H1 (cell line): Measurements from ENCODE around the gene LRP2BP. TPM values are rescaled to one million over a fixed set of nuclear protein-coding genes. Genes with fewer than 3 reads are reported as not detected.
"Not testable (repeated sequence)": the region's sequence is repeated elsewhere in the genome, so short reads cannot be mapped to it uniquely, and the experiment has no call there.

Source experiments
- CTCF ChIA-PET: fragments of 300-600 bp; sonication (Branson Sonifier 250); formaldehyde crosslinking; loops from one replicate; lab custom pipeline; 2021; ENCODE audit not compliant: partially characterized antibody; lab: Charles Lee
- POLR2A ChIA-PET: fragments of 300-600 bp; sonication (Branson Sonifier 250); formaldehyde crosslinking; loops from one replicate; lab custom pipeline; 2021; ENCODE audit warnings: inconsistent platforms; ENCODE audit not compliant: partially characterized antibody; lab: Charles Lee
- DNase-seq, 2 experiments: peaks; one replicate each; pipeline versions ENCODE4 v3.0.0 to v3.0.0-alpha.2; 2010 to 2022; ENCODE audit warnings: low spot score in 2 of 2, low read depth in 1 of 2, mixed read lengths in 1 of 2
- FAIRE-seq: peaks from 2 replicates; lab custom pipeline; 2011; peaks lifted over from hg19 to GRCh38; lab: Jason Lieb, UNC
- H2AFZ ChIP-seq: 2 replicates; pipeline ENCODE4 v1.8.1; 2012; ENCODE audit warnings: low read length, inconsistent platforms
- H2AK5ac ChIP-seq: 2 replicates; pipeline ENCODE4 v1.6.1; 2013; ENCODE audit warnings: low read depth, low read length
- H2BK120ac ChIP-seq: replicated peaks from 2 replicates; pipeline ENCODE3; 2013; ENCODE audit warnings: low read depth, low read length, inconsistent platforms
- H2BK12ac ChIP-seq: 2 replicates; pipeline ENCODE4 v1.6.1; 2013; ENCODE audit warnings: low read depth, low read length
- H2BK15ac ChIP-seq: 2 replicates; pipeline ENCODE4 v1.6.1; 2013; ENCODE audit warnings: low read length
- H2BK20ac ChIP-seq: 2 replicates; pipeline ENCODE4 v1.6.1; 2013; ENCODE audit warnings: low read length
- H2BK5ac ChIP-seq: 2 replicates; pipeline ENCODE4 v1.6.1; 2013; ENCODE audit warnings: low read depth, low read length
- H3K14ac ChIP-seq: 2 replicates; pipeline ENCODE4 v1.6.1; 2013; ENCODE audit warnings: inconsistent platforms; ENCODE audit not compliant: insufficient read length
- H3K18ac ChIP-seq: 2 replicates; pipeline ENCODE4 v1.6.1; 2013; ENCODE audit warnings: low read length; ENCODE audit errors: extremely low read depth
- H3K23ac ChIP-seq: 2 replicates; pipeline ENCODE4 v1.6.1; 2013; ENCODE audit warnings: inconsistent platforms; ENCODE audit not compliant: insufficient read length
- H3K23me2 ChIP-seq: 2 replicates; pipeline ENCODE4 v1.6.1; 2013; ENCODE audit warnings: low read depth, low read length
- H3K27ac ChIP-seq: 2 replicates; pipeline ENCODE4 v1.6.1; 2011; ENCODE audit warnings: low read depth, low read length, inconsistent platforms
- H3K27me3 ChIP-seq, 4 experiments: replicated peaks in 1 of 4; 1 replicate in 1 of 4; 2 replicates in 3 of 4; pipeline versions ENCODE4 v1.6.1 to v1.8.1; 2011 to 2013; ENCODE audit warnings: low read length in 3 of 4, mild to moderate bottlenecking in 3 of 4, inconsistent platforms in 2 of 4, mixed read lengths in 2 of 4, moderate library complexity in 1 of 4; ENCODE audit not compliant: control insufficient read depth in 3 of 4, insufficient read depth in 3 of 4; ENCODE audit errors: extremely low read depth in 1 of 4
- H3K36me3 ChIP-seq, 4 experiments: 2 replicates each; pipeline versions ENCODE4 v1.6.1 to v1.8.1; 2011 to 2013; ENCODE audit warnings: mild to moderate bottlenecking in 4 of 4, low read length in 3 of 4, moderate library complexity in 2 of 4, control low read depth in 1 of 4, inconsistent platforms in 1 of 4; ENCODE audit not compliant: insufficient read depth in 4 of 4, control insufficient read depth in 2 of 4
- H3K4ac ChIP-seq: replicated peaks from 2 replicates; pipeline ENCODE3; 2013; ENCODE audit warnings: low read length, low read depth, mixed read lengths, inconsistent platforms; ENCODE audit not compliant: insufficient read length
- H3K4me1 ChIP-seq, 4 experiments: replicated peaks in 1 of 4; 1 replicate in 1 of 4; 2 replicates in 3 of 4; pipeline versions ENCODE4 v1.6.1 to v1.8.1; 2011 to 2013; ENCODE audit warnings: low read length in 3 of 4, inconsistent platforms in 2 of 4, mixed read lengths in 1 of 4; ENCODE audit not compliant: insufficient read depth in 4 of 4, control insufficient read depth in 3 of 4
- H3K4me2 ChIP-seq, 2 experiments: 2 replicates each; pipeline versions ENCODE4 v1.6.1 to v1.8.1; 2011 to 2013; ENCODE audit warnings: low read depth in 2 of 2, low read length in 2 of 2, control low read depth in 1 of 2, inconsistent platforms in 1 of 2, mild to moderate bottlenecking in 1 of 2; ENCODE audit not compliant: insufficient read depth in 1 of 2
- H3K4me3 ChIP-seq, 4 experiments: fragments of 200-600, 300-600 bp in 1 of 4; sonication (generic), shearing (Covaris generic), sonication (Bioruptor Twin) in 1 of 4; 2 replicates each; pipeline versions ENCODE4 v1.5.1 to v1.8.1; 2011 to 2016; ENCODE audit warnings: low read length in 4 of 4, low read depth in 3 of 4, control low read depth in 2 of 4, inconsistent platforms in 2 of 4, mild to moderate bottlenecking in 2 of 4, mixed read lengths in 1 of 4, moderate library complexity in 1 of 4; ENCODE audit not compliant: insufficient read depth in 2 of 4; ENCODE audit errors: extremely low read depth in 1 of 4
- H3K56ac ChIP-seq: replicated peaks from 2 replicates; pipeline ENCODE3; 2013; ENCODE audit warnings: low read depth, mild to moderate bottlenecking, mixed read lengths, low read length, inconsistent platforms; ENCODE audit not compliant: insufficient read length
- H3K79me1 ChIP-seq: 2 replicates; pipeline ENCODE4 v1.6.1; 2013; ENCODE audit warnings: low read depth, low read length, control low read depth
- H3K79me2 ChIP-seq, 2 experiments: 2 replicates each; pipeline versions ENCODE4 v1.6.1 to v1.8.1; 2012 to 2013; ENCODE audit warnings: low read length in 2 of 2, mild to moderate bottlenecking in 2 of 2, inconsistent platforms in 1 of 2; ENCODE audit not compliant: insufficient read depth in 2 of 2, control insufficient read depth in 1 of 2
- H3K9ac ChIP-seq, 4 experiments: replicated peaks in 1 of 4; 1 replicate in 1 of 4; 2 replicates in 3 of 4; pipeline versions ENCODE4 v1.6.1 to v1.8.1; 2011 to 2013; ENCODE audit warnings: low read depth in 3 of 4, low read length in 3 of 4, control low read depth in 2 of 4, mild to moderate bottlenecking in 2 of 4, moderate library complexity in 2 of 4, inconsistent platforms in 1 of 4; ENCODE audit errors: extremely low read depth in 1 of 4
- H3K9me3 ChIP-seq, 2 experiments: 2 replicates each; pipeline versions ENCODE4 v1.6.1 to v1.8.1; 2012 to 2013; ENCODE audit warnings: mild to moderate bottlenecking in 2 of 2, moderate library complexity in 2 of 2, control low read depth in 1 of 2, inconsistent platforms in 1 of 2, low read depth in 1 of 2, low read length in 1 of 2, mixed read lengths in 1 of 2; ENCODE audit not compliant: insufficient read depth in 2 of 2
- H4K20me1 ChIP-seq, 2 experiments: replicated peaks in 1 of 2; 2 replicates each; pipeline versions ENCODE3 to v1.8.1; 2011 to 2013; ENCODE audit warnings: inconsistent platforms in 2 of 2, low read length in 2 of 2, mild to moderate bottlenecking in 1 of 2; ENCODE audit not compliant: insufficient read depth in 2 of 2, control insufficient read depth in 1 of 2
- H4K5ac ChIP-seq: 2 replicates; pipeline ENCODE4 v1.6.1; 2013; ENCODE audit warnings: low read length, low read depth, mixed read lengths, inconsistent platforms; ENCODE audit not compliant: insufficient read length
- H4K8ac ChIP-seq: 2 replicates; pipeline ENCODE4 v1.8.0; 2013; ENCODE audit warnings: mild to moderate bottlenecking, moderate library complexity, low read length, inconsistent platforms; ENCODE audit not compliant: insufficient read depth; ENCODE audit errors: extremely low read depth
- H4K91ac ChIP-seq: replicated peaks from 2 replicates; pipeline ENCODE3; 2013; ENCODE audit warnings: low read length, mixed read lengths, inconsistent platforms; ENCODE audit not compliant: insufficient read length
- WGBS, 2 experiments: shearing (Covaris generic) in 1 of 2; methylation state at CpG; one replicate each; pipeline versions ENCODE4 v1.1.6 to v1.1.7; 2013 to 2015; ENCODE audit warnings: low lambda C conversion rate in 2 of 2, mixed read lengths in 2 of 2, inconsistent platforms in 1 of 2, low coverage in 1 of 2, missing lambda C conversion rate in 1 of 2; ENCODE audit not compliant: insufficient replicate concordance in 2 of 2, insufficient coverage in 1 of 2, insufficient read length in 1 of 2; ENCODE audit errors: extremely low coverage in 1 of 2, missing lambda C conversion rate in 1 of 2; 5-methylcytosine and 5-hydroxymethylcytosine counted together
- polyA plus RNA-seq, 7 experiments: library from polyadenylated mRNA; depleted of rRNA in 3 of 7; stranded (reverse) in 5 of 7; unstranded in 2 of 7; fragments of >200 nt in 5 of 7; fragments of 200-250 nt in 2 of 7; gene quantifications; 1 replicate in 5 of 7; 2 replicates in 1 of 7; 4 replicates in 1 of 7; pipeline versions ENCODE4 v1.2.1 to v1.2.3, GENCODE V29; 2011 to 2013; ENCODE audit warnings: missing spikeins in 2 of 7, mixed read lengths in 2 of 7
- total RNA-seq: library from RNA; stranded (reverse); fragmentation: NEBNext Ultra II Directional; extraction: Animal tissue kit (Norgen Biotek cat#: 25700); gene quantifications from 2 replicates; pipeline ENCODE4 v1.2.1, GENCODE V29; 2021

Gene LRP2BP
- total and polyA plus RNA-seq, 2 of the 8 experiments (the other 6 are each of a cell fraction or from before 2014, with no cell fraction given), result 0.12 to 0.30 TPM

- H3K23ac ChIP-seq, H3K79me2 ChIP-seq, H4K91ac ChIP-seq, FAIRE-seq, H3K27ac ChIP-seq, H4K20me1 ChIP-seq, H2BK5ac ChIP-seq, H3K14ac ChIP-seq, H3K9ac ChIP-seq, H2BK120ac ChIP-seq, H3K4me2 ChIP-seq, H2BK20ac ChIP-seq, H3K23me2 ChIP-seq, H4K8ac ChIP-seq, H3K4me3 ChIP-seq, POLR2A ChIA-PET, H3K4ac ChIP-seq, H3K18ac ChIP-seq, H2BK15ac ChIP-seq, H2AFZ ChIP-seq, H4K5ac ChIP-seq, DNase-seq, H3K4me1 ChIP-seq, H3K56ac ChIP-seq, H2AK5ac ChIP-seq, H3K79me1 ChIP-seq, H2BK12ac ChIP-seq, H3K27me3 ChIP-seq: not testable (repeated sequence)
- CTCF ChIA-PET, result interaction anchor here (0.6 kb wide), 1 partner anchor 51 kb away, joined by 3 read pairs; no protein-coding TSS in a partner anchor
- peaks cover 0 to 12% (median 3%) of the 10 kb centered on the region in 4 experiments; a peak in 2 of 8 replicates for H3K36me3 ChIP-seq
- 97% methylated on average over 2 of the region's 2 CpGs; no CpG with 5 or more reads in 1 of the 2 experiments for WGBS, 2 experiments
- peaks cover 10 to 16% of the 10 kb centered on the region in 2 experiments; a peak in 3 of 4 replicates for H3K9me3 ChIP-seq
Measured at GRCh38 chr4:185329879-185330510, 65.7 kb downstream of the LRP2BP start.
